Left lung (tissue), 10 donors: ENCODE results near the gene CASP8AP2. TPM values are rescaled to one million over a fixed set of nuclear protein-coding genes. Genes with fewer than 3 reads are reported as not detected.
"Not testable (repeated sequence)": the region's sequence is repeated elsewhere in the genome, so short reads cannot be mapped to it uniquely, and the experiment has no call there.

Source experiments
- ATAC-seq: fragments of 200-7000 bp; cut with Tn5 transposase; one replicate; pipeline ENCODE4 v1.9.1; 2020; ENCODE audit warnings: moderate library complexity
- DNase-seq, 4 donors: peaks; one replicate each; pipeline ENCODE4 v3.0.0-alpha.2; 2013 to 2020
- H3K27ac ChIP-seq, 2 donors: fragments of 200-600 bp; sonication (generic) in 1 of 2; one replicate each; pipeline versions ENCODE4 v1.5.0 to v1.8.0; 2020 to 2021
- H3K27me3 ChIP-seq, 2 donors: fragments of 200-600 bp; sonication (generic) in 1 of 2; one replicate each; pipeline versions ENCODE4 v1.5.0 to v1.8.0; 2020 to 2021
- H3K36me3 ChIP-seq, 2 donors: fragments of 200-600 bp; sonication (generic) in 1 of 2; one replicate each; pipeline versions ENCODE4 v1.5.0 to v1.8.0; 2020 to 2021
- H3K4me1 ChIP-seq, 2 donors: fragments of 200-600 bp; one replicate each; pipeline ENCODE4 v1.8.0; 2021
- H3K4me3 ChIP-seq, 2 donors: fragments of 200-600 bp; sonication (generic) in 1 of 2; one replicate each; pipeline versions ENCODE4 v1.5.0 to v1.8.0; 2020 to 2021; ENCODE audit warnings: mild to moderate bottlenecking in 1 of 2
- H3K9me3 ChIP-seq, 2 donors: fragments of 200-600 bp; sonication (generic) in 1 of 2; one replicate each; pipeline versions ENCODE4 v1.5.0 to v1.8.0; 2020 to 2021
- intact Hi-C, 2 donors: fragments of 100-400 bp; cut with DNase I; formaldehyde crosslinking; loops; one replicate each; pipeline versions ENCODE4 v1.11.2 to v1.14.2; 2022
- polyA plus RNA-seq, 6 donors: library from polyadenylated mRNA; unstranded; fragments of 120-200 nt; gene quantifications; one replicate each; pipeline ENCODE4 v1.2.1, GENCODE V29; 2013; ENCODE audit not compliant: insufficient read length in 6 of 6
- total RNA-seq, 2 donors: library from RNA; stranded (reverse); fragmentation: NEBNext Ultra II Directional; extraction: Animal tissue kit (Norgen Biotek cat#: 25700); gene quantifications; one replicate each; pipeline ENCODE4 v1.2.1, GENCODE V29; 2021
- TF ChIP-seq, protein P1 (sequence below), 2 donors: fragments of 200-600 bp; sonication (generic) in 1 of 2; IDR thresholded peaks; one replicate each; pipeline versions ENCODE4 v1.5.0 to v1.8.0; 2021; ENCODE audit warnings: antibody characterized with exemption in 2 of 2
- donor health status: DM: no; HTN: yes; CAD: no.
- donor health status: DM: no; HTN: no; CAD: no.

Gene CASP8AP2
- total and polyA plus RNA-seq, 8 donors: 15.9 to 30.0 (median 23.5) TPM

DNA sequence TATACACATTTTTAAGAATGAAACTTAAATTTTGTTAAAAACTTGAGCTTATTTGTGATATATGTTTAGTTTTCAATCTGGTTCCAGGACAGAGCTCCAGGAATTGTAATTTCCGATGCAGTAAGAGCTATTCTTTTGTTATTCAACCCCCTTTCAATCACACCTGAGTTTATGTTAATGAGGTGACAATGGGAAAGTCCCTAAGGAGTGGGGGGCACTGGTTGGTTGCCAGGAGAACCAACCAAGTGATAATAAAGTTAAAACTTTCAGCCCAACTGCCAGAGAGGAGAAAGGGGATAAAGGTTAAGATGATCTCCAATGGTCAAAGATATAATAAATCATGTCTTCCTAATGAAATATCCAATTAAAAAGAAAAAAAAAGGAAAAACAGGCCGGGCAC lies 29.9 kb upstream of the CASP8AP2 start:
- intact Hi-C loops: no loop called here

DNA sequence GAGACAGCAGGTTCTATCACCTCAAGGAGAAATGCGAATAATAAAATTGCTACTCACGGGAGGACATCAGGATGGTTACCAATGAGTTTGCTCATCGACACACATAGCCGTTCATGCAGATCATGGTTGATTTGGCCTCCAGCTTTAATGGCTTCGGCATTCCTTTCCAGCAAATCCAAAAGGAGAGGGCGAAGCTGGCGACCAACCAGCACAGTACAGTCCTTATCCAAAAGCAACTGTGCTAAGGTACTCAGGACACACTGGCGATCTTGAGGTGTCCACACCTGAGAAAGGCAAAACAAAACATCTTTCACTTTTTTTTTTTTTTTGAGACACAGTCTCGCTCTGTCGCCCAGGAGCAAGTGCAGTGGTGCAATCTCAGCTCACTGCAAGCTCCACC lies 26.4 kb upstream of the CASP8AP2 start:
- DNase-seq: no peak
- intact Hi-C loops: no loop called here
- H3K4me3 ChIP-seq: no peak overlapping the region

More for the DNA sequence above, 29.9 kb upstream of the CASP8AP2 start:
- TF ChIP-seq, protein P1, sequence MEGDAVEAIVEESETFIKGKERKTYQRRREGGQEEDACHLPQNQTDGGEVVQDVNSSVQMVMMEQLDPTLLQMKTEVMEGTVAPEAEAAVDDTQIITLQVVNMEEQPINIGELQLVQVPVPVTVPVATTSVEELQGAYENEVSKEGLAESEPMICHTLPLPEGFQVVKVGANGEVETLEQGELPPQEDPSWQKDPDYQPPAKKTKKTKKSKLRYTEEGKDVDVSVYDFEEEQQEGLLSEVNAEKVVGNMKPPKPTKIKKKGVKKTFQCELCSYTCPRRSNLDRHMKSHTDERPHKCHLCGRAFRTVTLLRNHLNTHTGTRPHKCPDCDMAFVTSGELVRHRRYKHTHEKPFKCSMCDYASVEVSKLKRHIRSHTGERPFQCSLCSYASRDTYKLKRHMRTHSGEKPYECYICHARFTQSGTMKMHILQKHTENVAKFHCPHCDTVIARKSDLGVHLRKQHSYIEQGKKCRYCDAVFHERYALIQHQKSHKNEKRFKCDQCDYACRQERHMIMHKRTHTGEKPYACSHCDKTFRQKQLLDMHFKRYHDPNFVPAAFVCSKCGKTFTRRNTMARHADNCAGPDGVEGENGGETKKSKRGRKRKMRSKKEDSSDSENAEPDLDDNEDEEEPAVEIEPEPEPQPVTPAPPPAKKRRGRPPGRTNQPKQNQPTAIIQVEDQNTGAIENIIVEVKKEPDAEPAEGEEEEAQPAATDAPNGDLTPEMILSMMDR (IDR thresholded peaks at IDR 0.05): no peak
- Histone ChIP-seq H3K27ac (no peak overlapping the region), H3K36me3 (peaks cover 0 to 63% of the 10 kb centered on the region in 2 donors), H3K4me1 (no peaks in the 10 kb centered on the region), H3K9me3 (no peaks in the 10 kb centered on the region), H3K27me3 (no peaks in the 10 kb centered on the region), H3K4me3 (no peak overlapping the region)
- no peak for ATAC-seq
- no peak for DNase-seq

DNA sequence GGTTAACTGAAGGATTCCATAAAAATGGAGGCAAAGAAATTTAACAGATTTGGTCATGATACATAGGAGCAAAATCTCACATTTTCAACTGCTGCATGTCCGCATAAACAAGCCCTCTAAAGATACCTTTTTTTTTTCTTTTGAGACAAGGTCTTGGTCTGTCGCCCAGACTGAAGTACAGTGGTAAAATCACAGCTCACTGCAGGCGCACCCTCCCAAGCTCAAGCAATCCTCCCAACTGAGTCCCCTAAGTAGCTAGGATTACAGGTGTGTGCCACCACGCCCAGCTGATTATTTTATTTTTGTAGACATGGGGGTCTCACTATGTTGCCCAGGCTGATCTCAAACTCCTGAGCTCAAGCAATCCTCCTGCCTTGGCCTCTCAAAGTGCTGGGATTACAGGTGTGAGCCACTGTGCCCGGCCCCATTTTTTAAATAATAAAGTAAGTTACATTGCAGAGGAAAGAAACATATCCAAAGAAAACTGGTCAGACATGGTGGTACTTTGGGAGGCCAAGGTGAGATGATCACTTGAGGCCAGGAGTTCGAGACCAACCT lies 23.8 kb upstream of the CASP8AP2 start:
- intact Hi-C loops: no loop called here
- H3K9me3 ChIP-seq: no peaks in the 10 kb centered on the region
- DNase-seq: no peak
- H3K4me3 ChIP-seq: no peak overlapping the region
- TF ChIP-seq, protein P1 (IDR thresholded peaks at IDR 0.05): no peak
- H3K4me1 ChIP-seq: no peaks in the 10 kb centered on the region
- no peak for ATAC-seq
- no peak overlapping the region for H3K27ac ChIP-seq
- no peaks in the 10 kb centered on the region for H3K27me3 ChIP-seq
- peaks cover 0 to 23% of the 10 kb centered on the region in 2 donors for H3K36me3 ChIP-seq

More for the DNA sequence above, 26.4 kb upstream of the CASP8AP2 start:
- no peak for ATAC-seq
- Histone ChIP-seq H3K4me1 (no peaks in the 10 kb centered on the region), H3K27ac (no peak overlapping the region), H3K9me3 (no peaks in the 10 kb centered on the region), H3K36me3 (peaks cover 0 to 43% of the 10 kb centered on the region in 2 donors), H3K27me3 (no peaks in the 10 kb centered on the region)
- TF ChIP-seq, protein P1 (IDR thresholded peaks at IDR 0.05): no peak

DNA sequence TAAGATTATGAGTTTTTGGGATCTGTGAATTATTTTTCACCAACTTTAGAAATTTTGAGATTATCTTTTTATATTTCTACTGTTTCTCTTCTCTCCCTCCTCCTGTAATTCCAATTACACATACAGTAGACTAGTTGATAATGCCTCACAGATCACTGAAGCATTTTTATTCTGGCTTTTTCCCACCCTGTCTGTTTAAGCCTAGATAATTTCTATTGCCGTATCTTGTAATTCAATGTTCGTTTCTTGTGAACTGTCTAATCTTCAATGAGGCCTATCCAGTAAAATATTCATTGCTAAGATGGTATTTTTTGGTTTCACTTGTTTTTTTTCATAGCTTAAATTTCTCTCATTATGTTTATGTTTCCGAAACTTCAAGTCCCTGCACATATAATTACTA lies 22.1 kb upstream of the CASP8AP2 start:
- DNase-seq: no peak
- H3K27me3 ChIP-seq: no peaks in the 10 kb centered on the region
- no peaks in the 10 kb centered on the region for H3K4me1 ChIP-seq
- TF ChIP-seq, protein P1 (IDR thresholded peaks at IDR 0.05): no peak
- intact Hi-C loops: no loop called here
- H3K36me3 ChIP-seq: peaks cover 0 to 6% of the 10 kb centered on the region in 2 donors
- no peak overlapping the region for H3K27ac ChIP-seq
- no peaks in the 10 kb centered on the region for H3K9me3 ChIP-seq
- H3K4me3 ChIP-seq: no peak overlapping the region
- no peak for ATAC-seq

DNA sequence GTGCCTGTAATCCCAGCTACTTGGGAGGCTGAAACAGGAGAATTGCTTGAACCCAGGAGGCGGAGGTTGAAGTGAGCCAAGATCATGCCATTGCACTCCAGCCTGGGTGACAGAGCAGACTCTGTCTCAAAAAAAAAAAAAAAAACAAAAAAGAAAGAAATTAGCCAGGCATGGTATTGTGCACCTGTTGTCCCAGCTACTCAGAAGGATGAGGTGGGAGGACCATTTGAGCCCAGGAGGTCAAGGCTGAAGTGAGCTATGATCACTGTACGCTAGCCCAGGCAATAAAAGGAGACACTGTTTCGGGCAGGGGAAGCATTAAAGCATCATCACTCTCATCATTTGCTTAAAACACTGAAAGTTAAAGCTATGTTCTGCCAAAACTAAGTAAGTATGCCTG lies 16.3 kb upstream of the CASP8AP2 start:
- DNase-seq, H3K27me3 ChIP-seq, intact Hi-C loops, H3K27ac ChIP-seq, H3K36me3 ChIP-seq, H3K4me3 ChIP-seq, H3K9me3 ChIP-seq, ATAC-seq: not testable (repeated sequence)
- H3K4me1 ChIP-seq: peaks cover 5 to 21% of the 10 kb centered on the region in 2 donors

DNA sequence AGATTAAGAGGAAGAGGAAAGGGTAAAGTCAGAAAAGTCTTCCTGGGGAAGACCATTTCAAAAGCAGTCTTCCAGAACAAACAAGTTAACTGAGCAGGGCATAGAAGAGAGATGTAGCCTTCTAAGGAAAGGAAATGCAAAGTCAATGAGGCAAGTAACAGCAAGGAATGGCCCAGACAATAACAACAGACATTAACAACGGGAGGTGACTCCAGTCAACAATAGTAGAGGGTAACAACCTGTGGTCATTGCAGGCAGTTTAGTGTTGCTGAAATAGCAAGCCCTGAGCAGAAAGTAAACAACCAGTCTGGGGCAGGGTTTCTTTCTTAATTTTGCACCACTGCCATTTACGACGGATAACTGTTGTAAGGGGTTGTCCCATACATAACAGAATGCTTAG lies 12.2 kb upstream of the CASP8AP2 start:
- no peak for ATAC-seq
- intact Hi-C loops: no loop called here
- no peak overlapping the region for H3K27ac ChIP-seq

More for the DNA sequence above, 12.2 kb upstream of the CASP8AP2 start:
- TF ChIP-seq, protein P1 (IDR thresholded peaks at IDR 0.05): no peak
- DNase-seq: no peak
- Histone ChIP-seq H3K4me3 (no peak overlapping the region), H3K4me1 (peaks cover 12 to 33% of the 10 kb centered on the region in 2 donors), H3K9me3 (no peaks in the 10 kb centered on the region), H3K36me3 (no peaks in the 10 kb centered on the region), H3K27me3 (no peaks in the 10 kb centered on the region)
